ENCODE results near the gene SPTBN4. TPM values are rescaled to one million over a fixed set of nuclear protein-coding genes. Genes with fewer than 3 reads are reported as not detected.
"Not testable (repeated sequence)": the region's sequence is repeated elsewhere in the genome, so short reads cannot be mapped to it uniquely, and the experiment has no call there.

Gene SPTBN4
- total RNA-seq, 1 donor from 2014 or later: 0.43 TPM

- DNase-seq (ENCODE audit: low spot score in 2 of 2): no peak
- Histone ChIP-seq H3K4me3 (no peak overlapping the region), H3K27me3 (no peaks in the 10 kb centered on the region), H3K9me3 (no peaks in the 10 kb centered on the region), H3K4me1 (peaks cover 0 to 7% of the 10 kb centered on the region in 2 donors), H3K36me3 (no peaks in the 10 kb centered on the region), H3K27ac (no peak overlapping the region)
- intact Hi-C loops (cut with DNase I): no loop called here
- TF ChIP-seq, protein P1, sequence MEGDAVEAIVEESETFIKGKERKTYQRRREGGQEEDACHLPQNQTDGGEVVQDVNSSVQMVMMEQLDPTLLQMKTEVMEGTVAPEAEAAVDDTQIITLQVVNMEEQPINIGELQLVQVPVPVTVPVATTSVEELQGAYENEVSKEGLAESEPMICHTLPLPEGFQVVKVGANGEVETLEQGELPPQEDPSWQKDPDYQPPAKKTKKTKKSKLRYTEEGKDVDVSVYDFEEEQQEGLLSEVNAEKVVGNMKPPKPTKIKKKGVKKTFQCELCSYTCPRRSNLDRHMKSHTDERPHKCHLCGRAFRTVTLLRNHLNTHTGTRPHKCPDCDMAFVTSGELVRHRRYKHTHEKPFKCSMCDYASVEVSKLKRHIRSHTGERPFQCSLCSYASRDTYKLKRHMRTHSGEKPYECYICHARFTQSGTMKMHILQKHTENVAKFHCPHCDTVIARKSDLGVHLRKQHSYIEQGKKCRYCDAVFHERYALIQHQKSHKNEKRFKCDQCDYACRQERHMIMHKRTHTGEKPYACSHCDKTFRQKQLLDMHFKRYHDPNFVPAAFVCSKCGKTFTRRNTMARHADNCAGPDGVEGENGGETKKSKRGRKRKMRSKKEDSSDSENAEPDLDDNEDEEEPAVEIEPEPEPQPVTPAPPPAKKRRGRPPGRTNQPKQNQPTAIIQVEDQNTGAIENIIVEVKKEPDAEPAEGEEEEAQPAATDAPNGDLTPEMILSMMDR (IDR thresholded peaks at IDR 0.05): no peak
These were observed 72.3 kb downstream of the SPTBN4 start for GRCh38 chr19:40539070-40539469.

GRCh38 chr19:40542202-40542859, 75.5 kb downstream of the SPTBN4 start:
- Histone ChIP-seq H3K9me3 (no peaks in the 10 kb centered on the region), H3K4me1 (peaks cover 0 to 7% of the 10 kb centered on the region in 2 donors), H3K27me3 (no peaks in the 10 kb centered on the region), H3K36me3 (no peaks in the 10 kb centered on the region), H3K4me3 (no peak overlapping the region), H3K27ac (peak overlapping the region; percentile 63 to 72)
- TF ChIP-seq, protein P1 (IDR thresholded peaks at IDR 0.05): no peak
- intact Hi-C loops (cut with DNase I): loop anchor here (5.0 kb wide), 1 partner anchor 35 kb away; the partner anchor contains the start of gene SHKBP1
- peak in 1 of 2 donors; percentile 76 for DNase-seq (ENCODE audit: low spot score in 2 of 2)

DNA sequence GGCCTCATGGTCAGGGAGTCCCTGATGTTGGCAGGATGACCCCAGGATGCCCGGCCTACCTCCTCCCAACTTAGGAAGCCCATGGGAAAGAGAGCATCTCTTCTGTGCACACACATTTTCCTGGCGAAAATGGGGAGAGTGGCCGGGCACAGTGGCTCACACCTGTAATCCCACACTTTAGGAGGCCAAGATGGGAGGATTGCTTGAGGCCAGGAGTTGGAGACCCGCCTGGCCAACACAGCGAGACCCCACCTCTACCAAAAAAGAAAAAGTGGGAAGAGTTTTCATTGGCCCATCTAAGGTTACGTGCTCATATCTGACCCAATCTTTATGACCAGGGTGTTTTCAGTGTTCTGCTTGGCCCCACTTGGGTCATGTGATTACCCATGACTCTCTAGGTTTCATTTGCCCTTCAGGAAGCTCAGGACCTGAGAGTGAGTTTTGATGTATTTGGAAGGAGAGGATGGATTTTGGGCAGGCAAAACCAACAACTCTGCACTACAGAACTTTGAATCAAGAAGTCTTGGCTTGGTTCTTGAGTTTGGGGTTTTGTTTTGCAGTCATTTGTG, 76.3 kb downstream of the SPTBN4 start:
- peaks cover 0 to 7% of the 10 kb centered on the region in 2 donors for H3K4me1 ChIP-seq
- intact Hi-C loops (cut with DNase I): loop anchor here (5.0 kb wide), 1 partner anchor 34 kb away; the partner anchor contains the start of gene SHKBP1

DNA sequence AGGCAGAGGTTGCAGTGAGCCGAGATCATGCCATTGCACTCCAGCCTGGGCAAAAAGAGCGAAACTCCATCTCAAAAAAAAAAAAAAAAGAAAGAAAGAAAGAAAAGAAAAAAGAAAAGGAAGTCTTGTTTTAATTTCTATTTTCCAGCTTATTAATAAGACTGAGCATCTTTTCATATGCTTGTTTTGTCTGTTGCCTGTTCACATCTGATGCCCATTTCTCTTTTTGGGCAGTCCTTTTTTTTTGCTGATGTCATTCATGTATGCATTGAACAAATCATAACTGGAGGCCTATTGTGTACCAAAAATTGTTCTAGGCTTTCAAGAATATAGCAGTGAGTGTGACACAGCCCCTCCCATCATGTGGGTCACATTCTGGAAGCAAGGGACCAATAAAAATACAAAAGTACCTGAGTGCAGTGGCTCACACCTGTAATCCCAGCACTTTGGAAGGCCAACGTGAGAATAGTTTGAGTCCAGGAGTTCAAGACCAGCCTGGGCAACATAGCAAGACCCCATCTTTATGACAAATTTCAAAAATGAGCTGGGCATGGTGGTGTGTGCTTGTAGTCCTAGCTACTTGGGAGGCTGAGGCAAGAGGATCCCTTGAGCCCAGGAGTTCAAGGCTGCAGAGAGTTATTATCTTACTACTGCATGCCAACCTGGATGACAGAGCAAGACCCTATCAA, 79.5 kb downstream of the SPTBN4 start:
- H3K27ac ChIP-seq; H3K9me3 ChIP-seq; H3K27me3 ChIP-seq; H3K4me3 ChIP-seq; H3K4me1 ChIP-seq; H3K36me3 ChIP-seq; intact Hi-C loops (cut with DNase I); DNase-seq (ENCODE audit: low spot score in 2 of 2): not testable (repeated sequence)

More for the DNA sequence above, 76.3 kb downstream of the SPTBN4 start:
- no peaks in the 10 kb centered on the region for H3K36me3 ChIP-seq
- H3K9me3 ChIP-seq: no peaks in the 10 kb centered on the region
- no peak overlapping the region for H3K4me3 ChIP-seq
- TF ChIP-seq, protein P1 (IDR thresholded peaks at IDR 0.05): no peak
- DNase-seq (ENCODE audit: low spot score in 2 of 2): no peak
- H3K27me3 ChIP-seq: no peaks in the 10 kb centered on the region
- H3K27ac ChIP-seq: no peak overlapping the region

GRCh38 chr19:40547190-40547589, 80.4 kb downstream of the SPTBN4 start:
- H3K36me3 ChIP-seq; H3K27ac ChIP-seq; H3K9me3 ChIP-seq; intact Hi-C loops (cut with DNase I); H3K4me3 ChIP-seq; H3K27me3 ChIP-seq; H3K4me1 ChIP-seq; DNase-seq (ENCODE audit: low spot score in 2 of 2): not testable (repeated sequence)

- H3K4me1 ChIP-seq: no peaks in the 10 kb centered on the region
- no peak overlapping the region for H3K27ac ChIP-seq
- intact Hi-C loops (cut with DNase I): loop anchor here (2.0 kb wide), 1 partner anchor 51 kb away; no protein-coding TSS in a partner anchor
- H3K36me3 ChIP-seq: no peaks in the 10 kb centered on the region
- DNase-seq (ENCODE audit: low spot score in 2 of 2): no peak
- TF ChIP-seq, protein P1 (IDR thresholded peaks at IDR 0.05): no peak
- no peaks in the 10 kb centered on the region for H3K9me3 ChIP-seq
- H3K4me3 ChIP-seq: no peak overlapping the region
- no peaks in the 10 kb centered on the region for H3K27me3 ChIP-seq
These were observed 81.0 kb downstream of the SPTBN4 start for GRCh38 chr19:40547836-40548235.
